ENCODE data around the gene NKX2-4.

GRCh38 chr20:21352703-21353102, 44.6 kb downstream of the NKX2-4 start:
- TF ChIP-seq EZH2 (IDR thresholded peaks at IDR 0.05; ENCODE audit: low read length, missing control alignments): no peak
- TF ChIP-seq CTCF (conservative IDR thresholded peaks at IDR 0.05 in 1 of 2, IDR thresholded peaks at IDR 0.05 in 1 of 2; ENCODE audit: low read depth in 1 of 2, low read length in 2 of 2): no peak
